ENCODE results near the gene ZBED4.

Gene ZBED4

DNA sequence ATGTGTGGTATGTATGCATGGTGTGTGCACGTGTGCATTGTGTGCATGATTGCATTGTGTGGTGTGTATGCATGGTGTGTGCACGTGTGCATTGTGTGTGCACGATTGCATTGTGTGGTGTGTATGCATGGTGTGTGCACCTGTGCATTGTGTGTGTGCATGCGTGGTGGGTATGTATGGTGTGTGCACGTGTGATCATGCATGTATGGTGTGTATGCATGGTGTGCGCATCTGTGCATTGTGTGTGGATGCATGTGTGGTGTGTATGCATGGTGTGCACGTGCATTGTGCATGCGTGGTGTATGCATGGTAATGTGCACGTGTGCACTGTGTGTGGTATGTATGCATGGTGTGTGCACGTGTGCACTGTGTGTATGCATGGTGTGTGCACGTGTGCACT is 47.8 kb downstream of the ZBED4 start:
- Histone ChIP-seq H3K27me3 (ENCODE audit: control insufficient read depth in 2 of 2, insufficient read depth in 2 of 2, low read length in 2 of 2) (no peaks in the 10 kb centered on the region), H3K9me3 (ENCODE audit: control insufficient read depth in 2 of 2, low read length in 2 of 2) (no peaks in the 10 kb centered on the region), H3K27ac (ENCODE audit: low read depth in 2 of 2, low read length in 2 of 2) (no peak overlapping the region), H3K4me3 (ENCODE audit: low read length in 2 of 2) (no peak overlapping the region), H3K36me3 (ENCODE audit: control insufficient read depth in 2 of 2, insufficient read depth in 2 of 2, low read length in 2 of 2) (peaks cover 41 to 50% of the 10 kb centered on the region in 2 donors), H3K4me1 (ENCODE audit: control insufficient read depth in 2 of 2, insufficient read depth in 2 of 2, low read length in 2 of 2) (no peaks in the 10 kb centered on the region), H3K9ac (ENCODE audit: low read depth in 1 of 2, low read length in 2 of 2) (no peak overlapping the region)

GRCh38 chr22:49903322-49904039 is 49.8 kb downstream of the ZBED4 start:
- Histone ChIP-seq H3K36me3 (ENCODE audit: control insufficient read depth in 2 of 2, insufficient read depth in 2 of 2, low read length in 2 of 2) (peaks cover 52 to 60% of the 10 kb centered on the region in 2 donors), H3K9ac (ENCODE audit: low read depth in 1 of 2, low read length in 2 of 2) (no peak overlapping the region), H3K27ac (ENCODE audit: low read depth in 2 of 2, low read length in 2 of 2) (no peak overlapping the region), H3K4me3 (ENCODE audit: low read length in 2 of 2) (no peak overlapping the region), H3K9me3 (ENCODE audit: control insufficient read depth in 2 of 2, low read length in 2 of 2) (no peaks in the 10 kb centered on the region), H3K4me1 (ENCODE audit: control insufficient read depth in 2 of 2, insufficient read depth in 2 of 2, low read length in 2 of 2) (no peaks in the 10 kb centered on the region), H3K27me3 (ENCODE audit: control insufficient read depth in 2 of 2, insufficient read depth in 2 of 2, low read length in 2 of 2) (no peaks in the 10 kb centered on the region)

GRCh38 chr22:49904040-49904369 is 50.4 kb downstream of the ZBED4 start:
- Histone ChIP-seq H3K4me1 (ENCODE audit: control insufficient read depth in 2 of 2, insufficient read depth in 2 of 2, low read length in 2 of 2) (no peaks in the 10 kb centered on the region), H3K36me3 (ENCODE audit: control insufficient read depth in 2 of 2, insufficient read depth in 2 of 2, low read length in 2 of 2) (peaks cover 53 to 62% of the 10 kb centered on the region in 2 donors), H3K9me3 (ENCODE audit: control insufficient read depth in 2 of 2, low read length in 2 of 2) (no peaks in the 10 kb centered on the region), H3K9ac (ENCODE audit: low read depth in 1 of 2, low read length in 2 of 2) (no peak overlapping the region), H3K4me3 (ENCODE audit: low read length in 2 of 2) (no peak overlapping the region), H3K27me3 (ENCODE audit: control insufficient read depth in 2 of 2, insufficient read depth in 2 of 2, low read length in 2 of 2) (no peaks in the 10 kb centered on the region), H3K27ac (ENCODE audit: low read depth in 2 of 2, low read length in 2 of 2) (no peak overlapping the region)

DNA sequence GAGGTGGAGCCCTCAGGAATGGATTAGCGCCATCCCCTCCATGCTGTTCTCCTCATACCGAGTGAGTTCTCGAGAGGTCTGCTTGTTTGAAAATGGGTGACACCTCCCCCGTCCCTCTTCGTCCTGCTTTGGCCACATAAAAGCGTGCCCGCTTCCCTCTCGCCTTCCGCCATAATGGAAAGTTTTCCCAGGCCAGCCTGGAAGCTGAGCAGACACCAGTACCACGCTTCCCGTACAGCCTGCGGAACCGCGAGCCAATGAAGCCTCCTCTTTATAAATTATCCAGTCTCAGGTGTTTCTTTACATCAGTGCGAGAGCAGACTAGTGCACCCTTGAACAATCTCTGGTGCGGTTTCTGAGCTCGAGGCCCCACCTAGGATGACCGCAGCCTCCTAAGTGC is 51.8 kb downstream of the ZBED4 start:
- peaks cover 48 to 66% of the 10 kb centered on the region in 2 donors for H3K36me3 ChIP-seq (ENCODE audit: control insufficient read depth in 2 of 2, insufficient read depth in 2 of 2, low read length in 2 of 2)
- H3K27me3 ChIP-seq (ENCODE audit: control insufficient read depth in 2 of 2, insufficient read depth in 2 of 2, low read length in 2 of 2): no peaks in the 10 kb centered on the region
- no peaks in the 10 kb centered on the region for H3K4me1 ChIP-seq (ENCODE audit: control insufficient read depth in 2 of 2, insufficient read depth in 2 of 2, low read length in 2 of 2)
- H3K27ac ChIP-seq (ENCODE audit: low read depth in 2 of 2, low read length in 2 of 2): no peak overlapping the region
- no peaks in the 10 kb centered on the region for H3K9me3 ChIP-seq (ENCODE audit: control insufficient read depth in 2 of 2, low read length in 2 of 2)
- no peak overlapping the region for H3K9ac ChIP-seq (ENCODE audit: low read depth in 1 of 2, low read length in 2 of 2)
- H3K4me3 ChIP-seq (ENCODE audit: low read length in 2 of 2): no peak overlapping the region

GRCh38 chr22:49906071-49906798 is 52.6 kb downstream of the ZBED4 start:
- no peak overlapping the region for H3K27ac ChIP-seq (ENCODE audit: low read depth in 2 of 2, low read length in 2 of 2)
- H3K9ac ChIP-seq (ENCODE audit: low read depth in 1 of 2, low read length in 2 of 2): no peak overlapping the region
- peaks cover 48 to 64% of the 10 kb centered on the region in 2 donors for H3K36me3 ChIP-seq (ENCODE audit: control insufficient read depth in 2 of 2, insufficient read depth in 2 of 2, low read length in 2 of 2)
- no peaks in the 10 kb centered on the region for H3K27me3 ChIP-seq (ENCODE audit: control insufficient read depth in 2 of 2, insufficient read depth in 2 of 2, low read length in 2 of 2)
- H3K9me3 ChIP-seq (ENCODE audit: control insufficient read depth in 2 of 2, low read length in 2 of 2): no peaks in the 10 kb centered on the region
- no peaks in the 10 kb centered on the region for H3K4me1 ChIP-seq (ENCODE audit: control insufficient read depth in 2 of 2, insufficient read depth in 2 of 2, low read length in 2 of 2)
- no peak overlapping the region for H3K4me3 ChIP-seq (ENCODE audit: low read length in 2 of 2)

- Histone ChIP-seq H3K27ac (ENCODE audit: low read depth in 2 of 2, low read length in 2 of 2) (no peak overlapping the region), H3K4me3 (ENCODE audit: low read length in 2 of 2) (no peak overlapping the region), H3K27me3 (ENCODE audit: control insufficient read depth in 2 of 2, insufficient read depth in 2 of 2, low read length in 2 of 2) (no peaks in the 10 kb centered on the region), H3K9me3 (ENCODE audit: control insufficient read depth in 2 of 2, low read length in 2 of 2) (no peaks in the 10 kb centered on the region), H3K36me3 (ENCODE audit: control insufficient read depth in 2 of 2, insufficient read depth in 2 of 2, low read length in 2 of 2) (peaks cover 43 to 59% of the 10 kb centered on the region in 2 donors), H3K4me1 (ENCODE audit: control insufficient read depth in 2 of 2, insufficient read depth in 2 of 2, low read length in 2 of 2) (no peaks in the 10 kb centered on the region), H3K9ac (ENCODE audit: low read depth in 1 of 2, low read length in 2 of 2) (no peak overlapping the region)
Measured at GRCh38 chr22:49906799-49907290, 53.2 kb downstream of the ZBED4 start.

DNA sequence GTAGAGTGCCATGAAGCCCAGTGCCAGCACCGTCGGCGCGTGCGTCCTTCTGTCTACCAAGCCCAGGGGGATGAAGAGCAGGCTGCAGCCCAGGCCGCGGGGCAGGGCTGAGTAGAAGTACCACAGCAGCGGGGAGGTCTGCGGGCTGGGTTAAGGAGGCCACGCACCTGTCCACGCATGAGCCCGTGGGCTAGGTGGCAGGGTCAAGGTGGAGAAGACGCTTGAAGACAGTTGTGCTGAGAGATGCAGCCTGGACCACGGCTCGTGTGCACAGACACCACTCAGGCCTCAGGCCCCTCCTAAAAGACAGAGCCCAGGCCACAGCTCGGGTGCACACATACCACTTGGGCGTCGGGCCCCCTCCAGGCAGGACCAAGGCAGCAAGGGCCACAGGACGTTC is 54.2 kb downstream of the ZBED4 start:
- H3K4me1 ChIP-seq (ENCODE audit: control insufficient read depth in 2 of 2, insufficient read depth in 2 of 2, low read length in 2 of 2): no peaks in the 10 kb centered on the region
- H3K27me3 ChIP-seq (ENCODE audit: control insufficient read depth in 2 of 2, insufficient read depth in 2 of 2, low read length in 2 of 2): no peaks in the 10 kb centered on the region
- no peak overlapping the region for H3K27ac ChIP-seq (ENCODE audit: low read depth in 2 of 2, low read length in 2 of 2)
- no peak overlapping the region for H3K4me3 ChIP-seq (ENCODE audit: low read length in 2 of 2)
- H3K9ac ChIP-seq (ENCODE audit: low read depth in 1 of 2, low read length in 2 of 2): no peak overlapping the region
- H3K9me3 ChIP-seq (ENCODE audit: control insufficient read depth in 2 of 2, low read length in 2 of 2): no peaks in the 10 kb centered on the region
- peaks cover 36 to 55% of the 10 kb centered on the region in 2 donors for H3K36me3 ChIP-seq (ENCODE audit: control insufficient read depth in 2 of 2, insufficient read depth in 2 of 2, low read length in 2 of 2)

GRCh38 chr22:49909476-49910205 is 56.0 kb downstream of the ZBED4 start:
- H3K27ac ChIP-seq (ENCODE audit: low read depth in 2 of 2, low read length in 2 of 2): no peak overlapping the region
- H3K36me3 ChIP-seq (ENCODE audit: control insufficient read depth in 2 of 2, insufficient read depth in 2 of 2, low read length in 2 of 2): peaks cover 28 to 50% of the 10 kb centered on the region in 2 donors
- no peaks in the 10 kb centered on the region for H3K27me3 ChIP-seq (ENCODE audit: control insufficient read depth in 2 of 2, insufficient read depth in 2 of 2, low read length in 2 of 2)
- H3K4me3 ChIP-seq (ENCODE audit: low read length in 2 of 2): no peak overlapping the region
- no peak overlapping the region for H3K9ac ChIP-seq (ENCODE audit: low read depth in 1 of 2, low read length in 2 of 2)
- H3K4me1 ChIP-seq (ENCODE audit: control insufficient read depth in 2 of 2, insufficient read depth in 2 of 2, low read length in 2 of 2): no peaks in the 10 kb centered on the region
- H3K9me3 ChIP-seq (ENCODE audit: control insufficient read depth in 2 of 2, low read length in 2 of 2): no peaks in the 10 kb centered on the region

DNA sequence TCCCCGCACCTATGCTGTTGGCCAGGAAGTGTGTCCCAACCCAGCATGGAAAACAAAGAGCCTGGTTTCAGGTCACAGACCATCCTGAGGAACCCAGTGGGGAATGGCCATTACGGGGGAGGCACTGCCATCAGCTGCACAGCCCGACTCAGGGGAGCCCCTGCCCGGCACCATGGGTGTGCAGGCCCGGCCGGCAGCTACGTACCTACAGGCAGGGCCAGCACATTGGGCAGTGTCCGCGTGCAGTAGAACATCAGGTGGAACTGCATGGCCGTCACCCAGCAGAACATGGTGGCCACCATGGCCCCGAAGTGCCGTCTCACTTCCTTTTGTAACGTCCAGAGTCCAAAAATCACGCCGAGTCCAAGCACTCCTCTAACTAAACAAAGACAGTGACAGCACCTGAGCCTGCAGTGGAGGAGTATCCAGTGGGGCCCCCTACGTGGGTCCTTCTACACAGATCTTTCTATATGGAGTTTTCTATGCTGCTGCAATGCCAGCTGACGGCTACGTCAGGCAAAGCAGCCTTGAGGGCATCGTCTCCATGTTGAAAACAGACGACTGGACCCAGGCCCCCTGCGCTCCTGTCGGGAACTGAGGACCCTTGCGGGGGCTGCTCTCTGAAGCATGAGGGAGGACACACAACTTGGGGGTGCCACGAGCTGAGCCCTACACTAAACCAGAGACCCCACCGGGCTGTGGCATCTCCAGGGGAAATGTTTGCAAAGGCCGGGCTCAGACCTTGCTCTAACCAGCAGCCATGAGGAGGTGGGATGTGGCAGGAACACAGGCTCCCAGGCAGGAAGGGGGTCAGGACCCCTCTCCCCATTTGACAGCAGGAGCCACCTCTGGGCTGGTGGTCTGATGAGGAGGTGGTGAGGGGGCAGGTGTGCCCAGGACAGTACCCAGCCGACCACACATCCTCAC is 56.8 kb downstream of the ZBED4 start:
- H3K36me3 ChIP-seq (ENCODE audit: control insufficient read depth in 2 of 2, insufficient read depth in 2 of 2, low read length in 2 of 2): peaks cover 28 to 47% of the 10 kb centered on the region in 2 donors
- H3K9me3 ChIP-seq (ENCODE audit: control insufficient read depth in 2 of 2, low read length in 2 of 2): no peaks in the 10 kb centered on the region
- H3K9ac ChIP-seq (ENCODE audit: low read depth in 1 of 2, low read length in 2 of 2): no peak overlapping the region
- no peak overlapping the region for H3K27ac ChIP-seq (ENCODE audit: low read depth in 2 of 2, low read length in 2 of 2)
- H3K27me3 ChIP-seq (ENCODE audit: control insufficient read depth in 2 of 2, insufficient read depth in 2 of 2, low read length in 2 of 2): no peaks in the 10 kb centered on the region
- no peak overlapping the region for H3K4me3 ChIP-seq (ENCODE audit: low read length in 2 of 2)
- no peaks in the 10 kb centered on the region for H3K4me1 ChIP-seq (ENCODE audit: control insufficient read depth in 2 of 2, insufficient read depth in 2 of 2, low read length in 2 of 2)
